Measurements from ENCODE around the gene CYFIP2. TPM values are rescaled to one million over a fixed set of nuclear protein-coding genes. Genes with fewer than 3 reads are reported as not detected.

Gene CYFIP2
- total and polyA plus RNA-seq, 10 of the 15 experiments (the other 5 are each of a cell fraction or from before 2014, with no cell fraction given), result 43.4 to 173 (median 96.0) TPM

DNA sequence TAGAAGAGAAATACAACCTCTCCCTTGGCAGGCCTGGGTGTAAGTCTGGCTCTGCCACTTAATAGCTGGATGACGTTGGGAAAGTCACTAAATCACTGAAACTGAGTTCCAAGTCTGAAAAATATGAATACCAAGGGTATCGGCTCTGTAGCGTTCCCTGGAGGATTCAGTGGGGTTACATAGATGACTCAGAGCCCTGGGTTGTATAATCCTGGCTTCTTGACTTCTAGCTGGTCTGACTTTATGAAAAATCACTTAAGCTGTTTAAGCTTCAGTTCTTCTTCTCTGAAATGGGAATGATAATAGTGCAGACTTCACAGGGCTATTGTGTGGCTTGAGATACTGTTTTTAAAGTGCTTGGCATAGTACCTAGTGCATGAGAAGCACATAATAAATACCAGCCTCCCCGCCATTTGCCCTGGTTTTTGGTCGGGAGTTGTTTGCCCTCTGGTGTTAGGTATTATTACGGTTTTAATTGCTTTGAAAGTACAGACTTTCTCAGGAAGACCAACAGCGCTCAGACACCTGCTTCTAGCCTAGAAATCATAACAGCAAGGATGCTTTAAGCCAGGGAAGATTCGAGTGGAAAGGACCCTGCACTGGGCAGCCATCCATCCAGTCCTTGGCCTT, 43.0 kb downstream of the CYFIP2 start (continued):
- TF ChIP-seq, protein P1, sequence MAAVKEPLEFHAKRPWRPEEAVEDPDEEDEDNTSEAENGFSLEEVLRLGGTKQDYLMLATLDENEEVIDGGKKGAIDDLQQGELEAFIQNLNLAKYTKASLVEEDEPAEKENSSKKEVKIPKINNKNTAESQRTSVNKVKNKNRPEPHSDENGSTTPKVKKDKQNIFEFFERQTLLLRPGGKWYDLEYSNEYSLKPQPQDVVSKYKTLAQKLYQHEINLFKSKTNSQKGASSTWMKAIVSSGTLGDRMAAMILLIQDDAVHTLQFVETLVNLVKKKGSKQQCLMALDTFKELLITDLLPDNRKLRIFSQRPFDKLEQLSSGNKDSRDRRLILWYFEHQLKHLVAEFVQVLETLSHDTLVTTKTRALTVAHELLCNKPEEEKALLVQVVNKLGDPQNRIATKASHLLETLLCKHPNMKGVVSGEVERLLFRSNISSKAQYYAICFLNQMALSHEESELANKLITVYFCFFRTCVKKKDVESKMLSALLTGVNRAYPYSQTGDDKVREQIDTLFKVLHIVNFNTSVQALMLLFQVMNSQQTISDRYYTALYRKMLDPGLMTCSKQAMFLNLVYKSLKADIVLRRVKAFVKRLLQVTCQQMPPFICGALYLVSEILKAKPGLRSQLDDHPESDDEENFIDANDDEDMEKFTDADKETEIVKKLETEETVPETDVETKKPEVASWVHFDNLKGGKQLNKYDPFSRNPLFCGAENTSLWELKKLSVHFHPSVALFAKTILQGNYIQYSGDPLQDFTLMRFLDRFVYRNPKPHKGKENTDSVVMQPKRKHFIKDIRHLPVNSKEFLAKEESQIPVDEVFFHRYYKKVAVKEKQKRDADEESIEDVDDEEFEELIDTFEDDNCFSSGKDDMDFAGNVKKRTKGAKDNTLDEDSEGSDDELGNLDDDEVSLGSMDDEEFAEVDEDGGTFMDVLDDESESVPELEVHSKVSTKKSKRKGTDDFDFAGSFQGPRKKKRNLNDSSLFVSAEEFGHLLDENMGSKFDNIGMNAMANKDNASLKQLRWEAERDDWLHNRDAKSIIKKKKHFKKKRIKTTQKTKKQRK (IDR thresholded peaks at IDR 0.05; ENCODE audit: low read depth, low read length), result no peak
- TF ChIP-seq CHD4 (IDR thresholded peaks at IDR 0.05), result no peak
- 0 out of 2 replicates have a peak, but pooled peaks have one; percentile 28 for TF ChIP-seq IKZF1 (conservative IDR thresholded peaks at IDR 0.05)
- peak; percentile 36; the same call in 1 of the 2 replicates for TF ChIP-seq RUNX3 (IDR thresholded peaks at IDR 0.05; ENCODE audit: low read length)
- peak; percentile 66 for TF ChIP-seq YY1 (IDR thresholded peaks at IDR 0.05; ENCODE audit: low read depth, low read length)

DNA sequence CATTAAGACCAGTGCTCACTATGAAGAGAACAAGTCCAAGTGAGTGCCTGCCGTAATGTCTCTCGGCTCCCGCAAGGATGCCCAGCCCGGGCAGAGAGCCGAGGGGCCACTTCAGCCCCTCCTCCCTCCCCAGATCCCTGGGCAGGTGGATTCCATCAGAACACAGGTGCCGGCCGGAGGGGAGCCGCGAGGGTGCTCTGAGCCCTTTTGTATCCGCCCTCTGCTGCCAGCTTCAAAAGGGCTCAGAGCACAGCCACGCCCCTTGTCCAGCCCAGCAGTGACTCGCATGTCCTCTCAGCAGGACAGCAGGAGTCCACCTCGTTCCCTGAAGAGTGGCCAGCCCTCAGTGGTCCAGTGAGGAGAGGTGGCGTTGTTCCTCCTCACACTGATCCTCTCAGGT, 43.9 kb downstream of the CYFIP2 start:
- DNase-seq (ENCODE audit: low read depth, low spot score) (no peak), ATAC-seq (no peak), FAIRE-seq (no peak)
- TF ChIP-seq ZZZ3 (IDR thresholded peaks at IDR 0.05; ENCODE audit: control insufficient read depth, insufficient read length, low read depth) (no peak), HDAC2 (IDR thresholded peaks at IDR 0.05) (no peak)
- H3K9ac ChIP-seq (ENCODE audit: control insufficient read depth, insufficient read depth, low read length), result no peak overlapping the region
- H3K4me1 ChIP-seq (ENCODE audit: control insufficient read depth, insufficient read depth, low read length), result no peaks in the 10 kb centered on the region
- in situ Hi-C loops (cut with MboI) (loop anchor here (5.0 kb wide), 2 partner anchors 57 to 162 kb away; no protein-coding TSS in a partner anchor), intact Hi-C loops (cut with micrococcal nuclease; ENCODE audit: unreplicated experiment) (loop anchor here (5.0 kb wide), 1 partner anchor 37 kb away; no protein-coding TSS in a partner anchor)
- BruUV-seq (replicated peaks), result no TSS peak
- H4K20me1 ChIP-seq (ENCODE audit: control insufficient read depth, insufficient read depth), result no peaks in the 10 kb centered on the region
- RAD21 ChIA-PET (ENCODE audit: unreplicated experiment), result interaction anchor here (1.5 to 6.7 kb wide), 2 partner anchors 56 to 161 kb away, joined by 10 to 72 read pairs; no protein-coding TSS in a partner anchor
- peaks cover 17 to 27% of the 10 kb centered on the region in 2 experiments for H3K36me3 ChIP-seq (ENCODE audit: control insufficient read depth in 2 of 2, insufficient read depth in 2 of 2, low read length in 1 of 2)
- H3K4me3 ChIP-seq, result no peak overlapping the region
- H2AFZ ChIP-seq (ENCODE audit: control insufficient read depth, low read depth, low read length), result no peak overlapping the region
- SMC1A ChIA-PET (ENCODE audit: uncharacterized antibody, unreplicated experiment), result interaction anchor here (0.7 to 10.4 kb wide), 4 partner anchors 37 to 161 kb away, joined by 4 to 132 read pairs (median 16); no protein-coding TSS in a partner anchor
- POLR2A ChIA-PET, result no interaction called here
- H3K79me2 ChIP-seq (ENCODE audit: control insufficient read depth, insufficient read depth, low read length), result no peaks in the 10 kb centered on the region
- WGBS (ENCODE audit: insufficient coverage, insufficient replicate concordance, low lambda C conversion rate, missing lambda C conversion rate), result 88% methylated on average over 13 of the region's 14 CpGs
- H3K9me3 ChIP-seq (replicated peaks; ENCODE audit: control insufficient read depth, insufficient read depth, low read length), result no peaks in the 10 kb centered on the region
- H3K4me2 ChIP-seq (ENCODE audit: control insufficient read depth, insufficient read depth), result no peak overlapping the region
- CTCF ChIA-PET, result interaction anchor here (1.4 to 13.9 kb wide), 6 partner anchors 37 to 161 kb away, joined by 4 to 213 read pairs (median 14); no protein-coding TSS in a partner anchor
- no peaks in the 10 kb centered on the region for H3K27me3 ChIP-seq (replicated peaks in 1 of 2; ENCODE audit: control insufficient read depth in 2 of 2, insufficient read depth in 2 of 2, low read length in 1 of 2)
- H3K27ac ChIP-seq (ENCODE audit: control insufficient read depth, insufficient read depth), result no peak overlapping the region
